Effector CD4-positive, alpha-beta T cell (primary cell): ENCODE data around the gene LKAAEAR1.

Experiments
- DNase-seq: peaks from one replicate; pipeline ENCODE4 v3.0.0-alpha.2; 2020

The LKAAEAR1 gene

GRCh38 chr20:64035933-64036345 is 48.3 kb downstream of the LKAAEAR1 start, which contains the start of gene C20orf204:
C20orf204 (plus strand) TSS chr20:64036182; CDS start chr20:64036324, 142 bp downstream.
- DNase-seq, result no peak

- DNase-seq, result no peak
Measured at GRCh38 chr20:64035066-64035932, 48.9 kb downstream of the LKAAEAR1 start.

- DNase-seq, result no peak
Measured at GRCh38 chr20:64033981-64034493, 50.2 kb downstream of the LKAAEAR1 start.
